ENCODE data around the gene ELMOD1.

Gene ELMOD1

GRCh38 chr11:107711861-107712755 lies 121.2 kb downstream of the ELMOD1 start, which contains the start of gene SLN:
SLN (minus strand) TSS chr11:107712056.
- no peaks in the 10 kb centered on the region for H3K9me3 ChIP-seq (ENCODE audit: control insufficient read depth, low read length)
- no peaks in the 10 kb centered on the region for H3K36me3 ChIP-seq (ENCODE audit: control insufficient read depth, insufficient read depth, low read length, severe bottlenecking)
- no peak for DNase-seq (ENCODE audit: low read depth)
- no peaks in the 10 kb centered on the region for H3K27me3 ChIP-seq (replicated peaks; ENCODE audit: control insufficient read depth, insufficient read depth, low read length)
- H3K4me3 ChIP-seq (ENCODE audit: low read length), result no peak within 1 kb of the TSS
- H3K4me1 ChIP-seq (ENCODE audit: control insufficient read depth, insufficient read depth, low read length), result peaks cover 4% of the 10 kb centered on the region
- no peak within 1 kb of the TSS for H3K9ac ChIP-seq (ENCODE audit: low read length)

DNA sequence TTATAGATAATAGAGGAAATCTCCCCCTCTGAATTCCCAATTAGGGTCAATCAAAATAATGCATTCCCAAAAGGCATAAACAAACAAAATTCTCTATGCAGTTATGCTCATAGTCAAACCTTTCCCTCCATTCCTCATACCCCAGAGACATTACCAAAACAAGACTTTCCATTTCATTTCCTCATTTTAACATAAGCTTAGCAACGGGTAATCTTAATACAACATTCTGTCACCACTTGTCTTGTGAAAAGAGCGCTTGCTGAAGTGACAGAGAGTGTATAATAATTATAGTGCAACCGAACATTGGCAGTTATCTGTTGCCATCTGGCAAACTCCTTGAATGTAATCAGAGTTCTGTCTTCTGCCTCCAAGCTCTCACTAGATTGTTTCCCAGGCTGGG lies 122.1 kb downstream of the ELMOD1 start:
- no peak for DNase-seq (ENCODE audit: low read depth)
- Histone ChIP-seq H3K9ac (ENCODE audit: low read length) (no peak overlapping the region), H3K27me3 (replicated peaks; ENCODE audit: control insufficient read depth, insufficient read depth, low read length) (no peaks in the 10 kb centered on the region), H3K4me1 (ENCODE audit: control insufficient read depth, insufficient read depth, low read length) (peaks cover 4% of the 10 kb centered on the region), H3K9me3 (ENCODE audit: control insufficient read depth, low read length) (no peaks in the 10 kb centered on the region), H3K36me3 (ENCODE audit: control insufficient read depth, insufficient read depth, low read length, severe bottlenecking) (no peaks in the 10 kb centered on the region), H3K4me3 (ENCODE audit: low read length) (no peak overlapping the region)
